ENCODE data around the gene FAM151A. TPM values are rescaled to one million over a fixed set of nuclear protein-coding genes. Genes with fewer than 3 reads are reported as not detected.

Gene FAM151A
- total RNA-seq, 6 experiments from 2014 or later = not detected

DNA sequence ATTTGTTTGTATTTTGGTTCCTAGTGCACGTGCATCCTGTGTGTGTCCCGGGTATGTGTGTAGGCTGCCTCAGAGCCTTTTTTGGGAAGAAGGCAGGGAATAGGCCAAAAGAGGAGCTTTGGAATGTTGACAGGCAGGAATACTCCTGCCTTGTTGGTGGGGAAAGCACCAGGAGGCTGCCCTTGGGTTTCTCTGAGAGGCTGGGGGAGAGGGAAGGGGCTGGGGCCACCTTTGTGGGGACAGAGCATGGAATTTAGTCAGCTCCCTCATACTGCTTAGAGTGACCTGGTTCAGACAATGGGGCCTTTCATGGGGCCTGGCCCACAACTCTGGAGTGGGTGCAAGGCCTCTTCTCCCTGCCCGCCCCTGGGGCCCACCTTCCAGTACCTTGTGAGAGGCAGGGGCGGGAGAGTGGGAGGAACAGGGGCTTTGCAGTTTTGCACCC lies 44.0 kb downstream of the FAM151A start:
- Mint-ChIP-seq H3K9me3 (no peaks in the 10 kb centered on the region), H3K4me3 (no peak overlapping the region), H3K27ac (no peak overlapping the region), H3K36me3 (ENCODE audit: low read depth) (no peaks in the 10 kb centered on the region), H3K27me3 (ENCODE audit: insufficient read depth) (no peaks in the 10 kb centered on the region; the same call in 1 of the 2 replicates), H3K4me1 (ENCODE audit: low read depth) (peaks cover 12% of the 10 kb centered on the region)
- DNase-seq = no peak
- TF ChIP-seq, protein P1, sequence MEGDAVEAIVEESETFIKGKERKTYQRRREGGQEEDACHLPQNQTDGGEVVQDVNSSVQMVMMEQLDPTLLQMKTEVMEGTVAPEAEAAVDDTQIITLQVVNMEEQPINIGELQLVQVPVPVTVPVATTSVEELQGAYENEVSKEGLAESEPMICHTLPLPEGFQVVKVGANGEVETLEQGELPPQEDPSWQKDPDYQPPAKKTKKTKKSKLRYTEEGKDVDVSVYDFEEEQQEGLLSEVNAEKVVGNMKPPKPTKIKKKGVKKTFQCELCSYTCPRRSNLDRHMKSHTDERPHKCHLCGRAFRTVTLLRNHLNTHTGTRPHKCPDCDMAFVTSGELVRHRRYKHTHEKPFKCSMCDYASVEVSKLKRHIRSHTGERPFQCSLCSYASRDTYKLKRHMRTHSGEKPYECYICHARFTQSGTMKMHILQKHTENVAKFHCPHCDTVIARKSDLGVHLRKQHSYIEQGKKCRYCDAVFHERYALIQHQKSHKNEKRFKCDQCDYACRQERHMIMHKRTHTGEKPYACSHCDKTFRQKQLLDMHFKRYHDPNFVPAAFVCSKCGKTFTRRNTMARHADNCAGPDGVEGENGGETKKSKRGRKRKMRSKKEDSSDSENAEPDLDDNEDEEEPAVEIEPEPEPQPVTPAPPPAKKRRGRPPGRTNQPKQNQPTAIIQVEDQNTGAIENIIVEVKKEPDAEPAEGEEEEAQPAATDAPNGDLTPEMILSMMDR (IDR thresholded peaks at IDR 0.05) = no peak

DNA sequence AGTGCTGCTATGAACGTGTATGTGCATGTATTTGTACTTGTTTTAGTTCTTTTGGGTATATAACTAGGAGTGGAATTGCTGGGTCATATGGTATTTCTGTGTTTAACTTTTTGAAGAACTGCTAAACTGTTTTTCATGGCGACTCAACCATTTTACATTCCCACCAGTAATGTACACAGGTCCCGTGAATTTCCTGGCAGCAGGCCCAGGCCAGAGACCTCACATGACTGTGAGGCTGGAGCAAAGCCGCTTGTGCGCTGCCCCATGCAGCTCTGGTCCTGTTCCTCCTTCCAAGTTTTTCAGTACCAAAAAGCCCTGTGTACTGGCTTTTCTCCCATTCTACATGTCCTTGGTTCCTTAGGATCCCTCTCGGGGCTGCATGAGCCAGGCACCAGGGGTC lies 45.7 kb downstream of the FAM151A start:
- H3K4me3 Mint-ChIP-seq = no peak overlapping the region
- no peaks in the 10 kb centered on the region for H3K9me3 Mint-ChIP-seq
- no peaks in the 10 kb centered on the region for H3K36me3 Mint-ChIP-seq (ENCODE audit: low read depth)
- no peaks in the 10 kb centered on the region; the same call in 1 of the 2 replicates for H3K27me3 Mint-ChIP-seq (ENCODE audit: insufficient read depth)
- TF ChIP-seq, protein P1 (IDR thresholded peaks at IDR 0.05) = no peak
- no peak for DNase-seq
- H3K27ac Mint-ChIP-seq = no peak overlapping the region
- H3K4me1 Mint-ChIP-seq (ENCODE audit: low read depth) = peaks cover 12% of the 10 kb centered on the region

DNA sequence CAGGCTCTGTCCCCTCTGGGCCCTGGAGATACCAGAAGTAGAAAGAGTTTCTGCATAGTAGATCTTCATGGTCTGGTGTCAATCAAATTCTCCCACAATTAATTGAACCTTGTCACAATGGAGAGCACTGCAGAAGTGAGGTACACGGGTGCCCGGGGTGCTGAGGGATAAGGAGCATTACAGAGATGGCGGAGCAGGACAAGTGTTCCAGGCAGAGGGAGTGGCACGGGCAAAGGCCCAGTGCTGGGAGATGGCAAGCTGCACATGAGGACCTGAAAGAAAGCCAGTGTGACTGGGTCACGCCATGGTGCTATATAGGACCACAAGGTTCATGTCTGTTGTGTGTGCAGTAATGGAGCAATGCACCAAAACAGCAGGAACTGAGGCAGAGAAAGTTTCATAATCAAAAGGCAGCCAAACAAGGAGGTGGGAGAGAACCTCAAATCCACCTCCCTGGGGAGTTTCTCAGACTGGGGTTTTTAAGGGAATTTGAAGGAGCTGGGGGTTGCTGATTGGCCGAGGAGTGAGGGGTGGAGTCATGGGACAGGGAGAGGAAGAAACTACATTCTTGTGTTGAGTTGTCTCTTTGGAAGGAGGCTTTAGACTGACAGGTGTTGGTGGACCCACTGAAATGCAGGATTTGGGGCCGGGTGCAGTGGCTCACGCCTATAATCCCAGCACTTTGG lies 47.6 kb downstream of the FAM151A start:
- no peaks in the 10 kb centered on the region for H3K9me3 Mint-ChIP-seq
- TF ChIP-seq, protein P1 (IDR thresholded peaks at IDR 0.05) = no peak
- no peaks in the 10 kb centered on the region for H3K36me3 Mint-ChIP-seq (ENCODE audit: low read depth)
- H3K27ac Mint-ChIP-seq = no peak overlapping the region
- no peak overlapping the region for H3K4me3 Mint-ChIP-seq
- H3K27me3 Mint-ChIP-seq (ENCODE audit: insufficient read depth) = no peaks in the 10 kb centered on the region; the same call in 1 of the 2 replicates
- peaks cover 18% of the 10 kb centered on the region for H3K4me1 Mint-ChIP-seq (ENCODE audit: low read depth)
- no peak for DNase-seq

- peaks cover 21% of the 10 kb centered on the region for H3K4me1 Mint-ChIP-seq (ENCODE audit: low read depth)
- no peak for DNase-seq
- H3K27me3 Mint-ChIP-seq (ENCODE audit: insufficient read depth) = no peaks in the 10 kb centered on the region; the same call in 1 of the 2 replicates
- H3K27ac Mint-ChIP-seq = no peak overlapping the region
- no peaks in the 10 kb centered on the region for H3K36me3 Mint-ChIP-seq (ENCODE audit: low read depth)
- TF ChIP-seq, protein P1 (IDR thresholded peaks at IDR 0.05) = peak; percentile 25
- H3K4me3 Mint-ChIP-seq = no peak overlapping the region
- no peaks in the 10 kb centered on the region for H3K9me3 Mint-ChIP-seq
Measured at GRCh38 chr1:54575161-54575560, 48.2 kb downstream of the FAM151A start.

GRCh38 chr1:54574158-54574778 lies 49.1 kb downstream of the FAM151A start:
- no peaks in the 10 kb centered on the region for H3K9me3 Mint-ChIP-seq
- no peak overlapping the region for H3K4me3 Mint-ChIP-seq
- no peak overlapping the region for H3K27ac Mint-ChIP-seq
- peaks cover 2% of the 10 kb centered on the region for H3K27me3 Mint-ChIP-seq (ENCODE audit: insufficient read depth)
- H3K4me1 Mint-ChIP-seq (ENCODE audit: low read depth) = peaks cover 29% of the 10 kb centered on the region
- DNase-seq = no peak
- H3K36me3 Mint-ChIP-seq (ENCODE audit: low read depth) = no peaks in the 10 kb centered on the region
- TF ChIP-seq, protein P1 (IDR thresholded peaks at IDR 0.05) = no peak
